ENCODE measurements around the gene ITGA8. TPM values are rescaled to one million over a fixed set of nuclear protein-coding genes. Genes with fewer than 3 reads are reported as not detected.

Gene ITGA8
- total RNA-seq, 2 experiments from 2014 or later, result not detected

- H3K4me1 Mint-ChIP-seq, result peaks cover 4% of the 10 kb centered on the region
- H3K27ac Mint-ChIP-seq, result no peak overlapping the region
- H3K36me3 Mint-ChIP-seq, result no peaks in the 10 kb centered on the region
- H3K4me3 Mint-ChIP-seq, result no peak overlapping the region
- H3K9me3 Mint-ChIP-seq, result peaks cover 1% of the 10 kb centered on the region
- H3K27me3 Mint-ChIP-seq, result peaks cover 40% of the 10 kb centered on the region
- DNase-seq, result no peak
These were observed 214.4 kb downstream of the ITGA8 start for GRCh38 chr10:15505329-15505728.

DNA sequence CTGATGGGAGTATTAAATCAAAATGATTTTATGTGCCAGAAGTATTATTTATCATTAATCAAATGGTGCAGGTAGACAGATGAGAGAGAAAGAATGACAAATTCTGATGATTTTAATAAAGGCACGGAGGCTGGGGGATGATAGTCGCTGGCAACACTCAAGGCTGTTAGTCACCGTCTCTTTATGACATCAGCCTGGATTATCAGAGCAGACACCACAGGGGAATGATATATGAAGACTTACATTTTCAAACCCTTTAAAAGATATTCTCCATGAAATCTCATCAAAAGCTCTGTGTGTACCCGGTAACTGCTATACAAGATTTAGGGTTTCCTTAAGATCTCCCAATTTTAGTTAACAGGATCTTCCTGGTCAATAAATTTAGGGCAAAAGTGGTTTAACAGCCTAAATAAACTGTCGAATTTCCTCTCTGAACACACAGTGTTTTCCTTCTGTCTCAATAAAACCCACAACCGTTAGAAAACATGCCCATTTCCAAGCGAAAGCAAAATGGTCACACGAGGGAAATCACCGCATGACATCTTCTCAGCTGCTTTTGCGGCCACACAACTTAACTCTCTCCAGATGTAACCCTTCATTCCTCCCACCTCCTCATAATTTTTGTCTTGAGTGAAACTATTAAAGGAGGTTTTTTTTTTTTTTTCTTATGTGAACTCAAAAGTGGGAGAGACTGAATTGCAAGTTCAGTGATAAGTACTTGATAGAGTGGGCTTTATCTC, 215.5 kb downstream of the ITGA8 start:
- Mint-ChIP-seq H3K27me3 (peaks cover 49% of the 10 kb centered on the region), H3K4me1 (peaks cover 4% of the 10 kb centered on the region), H3K36me3 (no peaks in the 10 kb centered on the region), H3K9me3 (peaks cover 1% of the 10 kb centered on the region), H3K4me3 (no peak overlapping the region), H3K27ac (no peak overlapping the region)
- DNase-seq, result no peak

- Mint-ChIP-seq H3K36me3 (no peaks in the 10 kb centered on the region), H3K4me3 (no peak overlapping the region), H3K27me3 (peaks cover 33% of the 10 kb centered on the region), H3K4me1 (no peaks in the 10 kb centered on the region), H3K9me3 (no peaks in the 10 kb centered on the region), H3K27ac (no peak overlapping the region)
- DNase-seq, result no peak
These were observed 224.7 kb downstream of the ITGA8 start for GRCh38 chr10:15494850-15495506.

DNA sequence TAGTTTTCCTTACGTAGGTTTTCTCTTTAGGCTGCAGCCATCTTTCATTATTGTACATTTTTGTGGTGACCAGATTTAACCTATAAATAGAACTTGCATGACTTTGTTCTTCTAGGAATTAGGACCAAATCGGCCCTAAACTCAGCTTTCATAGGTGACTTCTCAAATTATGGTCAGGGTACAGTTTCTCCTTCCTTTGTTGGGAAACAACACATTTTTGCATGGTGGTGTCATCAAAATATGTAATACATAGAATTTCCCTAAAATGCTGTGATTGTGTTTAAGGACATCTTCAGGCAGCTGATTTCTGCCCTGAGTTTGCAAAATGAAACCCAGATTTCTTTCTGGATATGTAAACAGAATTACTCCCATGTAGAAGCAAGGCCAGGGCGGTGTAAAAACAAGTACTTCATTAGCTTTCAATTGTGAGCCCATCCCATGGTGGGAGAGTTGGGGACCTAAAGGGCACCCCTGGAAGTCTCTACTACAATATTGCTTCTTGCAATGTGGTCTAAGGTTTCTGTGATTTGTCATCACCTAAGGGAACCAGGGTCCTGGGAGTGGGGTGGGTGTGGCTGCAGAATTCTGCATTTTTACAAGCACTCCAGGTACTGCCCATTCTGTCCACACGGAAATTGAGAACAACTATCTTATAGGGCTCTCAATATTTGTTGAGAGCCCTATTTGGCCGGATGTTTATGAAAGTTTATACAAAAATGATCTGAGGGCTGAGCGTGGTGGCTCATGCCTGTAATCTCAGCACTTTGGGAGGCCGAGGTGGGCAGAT, 227.7 kb downstream of the ITGA8 start:
- no peak for DNase-seq
- Mint-ChIP-seq H3K36me3 (no peaks in the 10 kb centered on the region), H3K27ac (no peak overlapping the region), H3K4me1 (no peaks in the 10 kb centered on the region), H3K27me3 (peaks cover 22% of the 10 kb centered on the region), H3K4me3 (no peak overlapping the region), H3K9me3 (no peaks in the 10 kb centered on the region)

- H3K36me3 Mint-ChIP-seq, result no peaks in the 10 kb centered on the region
- no peak overlapping the region for H3K27ac Mint-ChIP-seq
- peaks cover 9% of the 10 kb centered on the region for H3K27me3 Mint-ChIP-seq
- no peaks in the 10 kb centered on the region for H3K9me3 Mint-ChIP-seq
- no peak overlapping the region for H3K4me3 Mint-ChIP-seq
- DNase-seq, result no peak
- no peaks in the 10 kb centered on the region for H3K4me1 Mint-ChIP-seq
These were observed 230.3 kb downstream of the ITGA8 start for GRCh38 chr10:15489431-15489830.

- no peak for DNase-seq
- no peaks in the 10 kb centered on the region for H3K4me1 Mint-ChIP-seq
These were observed 232.3 kb downstream of the ITGA8 start for GRCh38 chr10:15487376-15487775.

GRCh38 chr10:15486404-15486803, 233.3 kb downstream of the ITGA8 start:
- Mint-ChIP-seq H3K9me3 (no peaks in the 10 kb centered on the region), H3K27me3 (peaks cover 7% of the 10 kb centered on the region), H3K4me3 (no peak overlapping the region), H3K4me1 (no peaks in the 10 kb centered on the region), H3K36me3 (no peaks in the 10 kb centered on the region), H3K27ac (no peak overlapping the region)
- DNase-seq, result no peak

More at GRCh38 chr10:15487376-15487775, 232.3 kb downstream of the ITGA8 start:
- H3K4me3 Mint-ChIP-seq, result no peak overlapping the region
- H3K9me3 Mint-ChIP-seq, result no peaks in the 10 kb centered on the region
- H3K27ac Mint-ChIP-seq, result no peak overlapping the region
- no peaks in the 10 kb centered on the region for H3K36me3 Mint-ChIP-seq
- peaks cover 7% of the 10 kb centered on the region for H3K27me3 Mint-ChIP-seq

- no peaks in the 10 kb centered on the region for H3K36me3 Mint-ChIP-seq
- no peak for DNase-seq
- peaks cover 13% of the 10 kb centered on the region for H3K27me3 Mint-ChIP-seq
These were observed 233.9 kb downstream of the ITGA8 start for GRCh38 chr10:15485684-15486316.

DNA sequence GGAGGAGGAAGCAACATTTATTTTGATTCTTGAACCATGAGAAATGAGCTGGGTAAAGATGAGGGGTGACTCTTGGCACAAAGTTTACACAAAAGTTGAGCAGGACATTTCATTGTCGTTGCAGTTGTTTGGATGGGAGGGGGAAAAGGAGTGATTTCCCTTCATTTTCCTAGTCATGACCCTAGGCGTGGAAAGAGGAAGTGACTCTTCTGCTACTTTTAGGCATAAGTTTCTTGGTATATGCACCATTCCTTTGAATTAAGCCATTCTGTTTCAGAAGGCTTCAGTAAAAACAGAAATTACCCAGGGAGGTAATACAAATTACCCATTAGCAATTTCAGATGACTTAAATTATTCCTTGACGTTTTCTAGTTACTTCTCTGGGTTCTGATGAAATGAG, 234.7 kb downstream of the ITGA8 start:
- no peak for DNase-seq
- no peaks in the 10 kb centered on the region for H3K4me1 Mint-ChIP-seq
- H3K4me3 Mint-ChIP-seq, result no peak overlapping the region
- no peak overlapping the region for H3K27ac Mint-ChIP-seq
- H3K36me3 Mint-ChIP-seq, result no peaks in the 10 kb centered on the region
- H3K27me3 Mint-ChIP-seq, result peaks cover 15% of the 10 kb centered on the region
- H3K9me3 Mint-ChIP-seq, result no peaks in the 10 kb centered on the region

More at GRCh38 chr10:15485684-15486316, 233.9 kb downstream of the ITGA8 start:
- no peak overlapping the region for H3K4me3 Mint-ChIP-seq
- no peaks in the 10 kb centered on the region for H3K9me3 Mint-ChIP-seq
- H3K4me1 Mint-ChIP-seq, result no peaks in the 10 kb centered on the region
- H3K27ac Mint-ChIP-seq, result no peak overlapping the region

- no peaks in the 10 kb centered on the region for H3K9me3 Mint-ChIP-seq
- DNase-seq, result no peak
- H3K4me3 Mint-ChIP-seq, result no peak overlapping the region
- no peak overlapping the region for H3K27ac Mint-ChIP-seq
- H3K36me3 Mint-ChIP-seq, result no peaks in the 10 kb centered on the region
- H3K4me1 Mint-ChIP-seq, result no peaks in the 10 kb centered on the region
- peaks cover 15% of the 10 kb centered on the region for H3K27me3 Mint-ChIP-seq
These were observed 235.6 kb downstream of the ITGA8 start for GRCh38 chr10:15484128-15484527.

DNA sequence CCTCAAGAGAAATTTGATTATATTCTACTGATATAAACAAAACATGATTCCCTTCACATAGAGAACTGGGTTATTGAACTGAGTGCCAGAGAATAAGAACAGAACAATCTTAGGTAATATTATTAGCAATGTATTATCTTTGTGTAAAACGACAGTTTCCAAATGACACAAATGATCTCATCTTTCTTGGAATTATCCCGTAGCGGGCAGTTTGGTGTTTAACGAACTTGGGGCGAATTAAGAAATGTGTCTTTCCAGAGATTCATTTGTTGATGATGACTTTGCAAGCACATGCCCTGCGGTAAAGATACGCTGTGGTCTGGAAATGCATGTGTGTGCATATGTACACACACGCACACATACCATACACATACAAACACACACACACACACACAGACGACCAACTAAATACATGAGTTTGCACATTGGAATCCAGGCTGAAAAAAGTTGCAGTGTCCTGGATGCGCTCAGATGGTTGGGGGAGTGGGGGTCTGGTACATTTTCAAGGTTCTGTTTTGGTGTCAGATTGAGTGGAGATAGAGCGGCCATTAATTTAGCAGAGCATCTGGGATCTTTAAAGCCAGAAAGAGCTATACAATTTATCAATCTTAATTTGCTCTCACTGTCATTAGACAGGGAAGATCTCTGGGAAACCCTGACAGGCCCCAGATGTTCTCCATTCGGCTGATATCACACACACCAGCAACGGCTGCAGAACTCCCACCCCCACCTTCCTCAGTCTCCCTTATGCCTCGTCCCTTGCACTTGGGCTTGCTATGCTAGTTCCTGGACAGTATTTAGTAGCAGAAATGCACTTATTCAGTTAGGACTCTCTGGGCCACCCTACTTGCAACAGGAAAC, 236.3 kb downstream of the ITGA8 start:
- H3K9me3 Mint-ChIP-seq, result no peaks in the 10 kb centered on the region
- no peak overlapping the region for H3K4me3 Mint-ChIP-seq
- no peaks in the 10 kb centered on the region for H3K4me1 Mint-ChIP-seq
- no peaks in the 10 kb centered on the region for H3K36me3 Mint-ChIP-seq
- no peak for DNase-seq
- peaks cover 19% of the 10 kb centered on the region for H3K27me3 Mint-ChIP-seq
- no peak overlapping the region for H3K27ac Mint-ChIP-seq

DNA sequence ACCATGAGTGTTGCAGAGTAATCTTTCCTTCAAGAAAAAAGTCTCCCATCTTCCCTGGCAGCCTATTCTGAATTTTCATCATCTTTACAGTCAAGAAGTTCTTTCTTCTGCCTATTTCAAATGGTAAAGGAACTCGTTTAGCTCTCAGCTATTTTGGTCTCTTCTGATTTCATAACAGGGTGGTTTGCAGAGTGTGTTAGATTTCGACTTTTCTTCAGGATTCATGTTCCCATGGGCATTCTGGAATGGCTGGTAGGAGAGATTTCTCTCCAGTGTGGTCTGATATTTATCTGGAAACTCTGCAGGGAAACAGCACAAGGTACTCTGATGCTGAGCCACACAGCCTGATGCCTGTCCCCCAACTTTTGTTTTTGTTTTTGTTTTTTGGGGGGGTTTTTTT, 237.6 kb downstream of the ITGA8 start:
- no peak for DNase-seq
- Mint-ChIP-seq H3K4me1 (no peaks in the 10 kb centered on the region), H3K27ac (no peak overlapping the region), H3K9me3 (no peaks in the 10 kb centered on the region), H3K4me3 (no peak overlapping the region), H3K27me3 (peaks cover 20% of the 10 kb centered on the region), H3K36me3 (no peaks in the 10 kb centered on the region)

DNA sequence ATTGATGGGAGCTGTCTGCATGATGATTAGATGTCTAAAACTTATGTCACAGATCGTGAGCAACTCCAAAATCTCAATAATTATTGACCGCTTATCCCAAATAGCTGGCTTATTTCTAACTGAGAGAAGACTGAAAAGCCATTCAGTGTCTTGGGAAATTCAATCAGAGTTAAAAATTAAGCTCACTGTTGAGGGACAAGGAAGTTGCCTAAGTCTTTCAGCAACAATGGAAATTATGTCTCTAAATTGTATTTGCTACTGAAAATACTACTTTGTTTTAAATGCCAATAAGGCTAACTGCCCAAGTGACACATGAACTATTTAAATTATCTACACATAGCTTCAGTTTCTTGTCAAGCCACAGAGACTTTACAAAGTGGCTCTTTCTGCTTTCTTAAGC, 240.8 kb downstream of the ITGA8 start:
- Mint-ChIP-seq H3K36me3 (no peaks in the 10 kb centered on the region), H3K27ac (no peak overlapping the region), H3K27me3 (peaks cover 27% of the 10 kb centered on the region), H3K9me3 (peaks cover 3% of the 10 kb centered on the region), H3K4me1 (no peaks in the 10 kb centered on the region), H3K4me3 (no peak overlapping the region)
- DNase-seq, result no peak

DNA sequence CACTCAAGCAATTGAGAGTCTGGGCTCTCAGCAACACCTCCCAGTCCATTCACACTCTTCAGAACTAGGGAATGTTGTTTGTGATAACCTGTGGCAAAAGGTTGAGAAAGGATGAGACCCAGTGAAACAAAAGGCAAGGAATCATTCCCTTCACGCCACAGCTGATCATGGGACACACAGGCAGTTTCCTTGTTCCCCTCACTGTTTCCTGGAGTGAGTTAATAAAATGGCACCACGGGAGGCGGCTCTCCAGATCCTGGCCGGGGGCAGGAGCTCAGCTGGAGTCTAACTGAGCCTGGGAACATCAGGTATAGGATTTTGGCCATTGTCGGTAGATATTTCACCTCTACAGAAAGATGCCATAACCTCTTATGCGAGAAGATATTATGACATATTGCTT, 241.3 kb downstream of the ITGA8 start:
- H3K4me3 Mint-ChIP-seq, result no peak overlapping the region
- no peaks in the 10 kb centered on the region for H3K4me1 Mint-ChIP-seq
- H3K36me3 Mint-ChIP-seq, result no peaks in the 10 kb centered on the region
- H3K27ac Mint-ChIP-seq, result no peak overlapping the region
- DNase-seq, result no peak
- H3K27me3 Mint-ChIP-seq, result peaks cover 31% of the 10 kb centered on the region
- H3K9me3 Mint-ChIP-seq, result peaks cover 3% of the 10 kb centered on the region
